GM12873 (cell line): Measurements from ENCODE around the gene C4orf51.

ENCODE experiments used
- TF ChIP-seq, protein P1 (sequence below): IDR thresholded peaks from 2 replicates; pipeline ENCODE4 v1.5.1; 2012; ENCODE audit warnings: low read depth, mild to moderate bottlenecking, moderate library complexity, low read length, control low read depth; ENCODE audit not compliant: insufficient read depth; ENCODE audit errors: missing control alignments

C4orf51 gene

DNA sequence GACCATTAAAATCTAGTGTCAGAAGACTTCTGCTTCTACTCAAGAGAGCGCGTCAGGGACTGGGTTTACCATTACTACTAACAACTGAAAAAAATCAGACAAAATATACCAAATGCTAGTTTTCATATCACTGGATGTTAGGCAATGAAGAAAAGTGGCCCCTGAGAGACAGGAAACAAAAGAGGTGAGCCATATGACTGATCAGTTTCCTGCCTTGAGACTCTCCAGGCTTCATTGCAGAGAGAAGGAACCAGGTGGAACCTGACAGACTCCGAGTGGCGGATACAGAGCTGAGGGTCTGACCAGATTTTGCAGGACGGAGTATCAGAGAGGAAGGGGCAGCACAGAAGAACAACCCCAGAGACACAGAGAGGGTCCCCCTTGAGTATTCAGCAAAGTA is 86.3 kb downstream of the C4orf51 start:
- TF ChIP-seq, protein P1, sequence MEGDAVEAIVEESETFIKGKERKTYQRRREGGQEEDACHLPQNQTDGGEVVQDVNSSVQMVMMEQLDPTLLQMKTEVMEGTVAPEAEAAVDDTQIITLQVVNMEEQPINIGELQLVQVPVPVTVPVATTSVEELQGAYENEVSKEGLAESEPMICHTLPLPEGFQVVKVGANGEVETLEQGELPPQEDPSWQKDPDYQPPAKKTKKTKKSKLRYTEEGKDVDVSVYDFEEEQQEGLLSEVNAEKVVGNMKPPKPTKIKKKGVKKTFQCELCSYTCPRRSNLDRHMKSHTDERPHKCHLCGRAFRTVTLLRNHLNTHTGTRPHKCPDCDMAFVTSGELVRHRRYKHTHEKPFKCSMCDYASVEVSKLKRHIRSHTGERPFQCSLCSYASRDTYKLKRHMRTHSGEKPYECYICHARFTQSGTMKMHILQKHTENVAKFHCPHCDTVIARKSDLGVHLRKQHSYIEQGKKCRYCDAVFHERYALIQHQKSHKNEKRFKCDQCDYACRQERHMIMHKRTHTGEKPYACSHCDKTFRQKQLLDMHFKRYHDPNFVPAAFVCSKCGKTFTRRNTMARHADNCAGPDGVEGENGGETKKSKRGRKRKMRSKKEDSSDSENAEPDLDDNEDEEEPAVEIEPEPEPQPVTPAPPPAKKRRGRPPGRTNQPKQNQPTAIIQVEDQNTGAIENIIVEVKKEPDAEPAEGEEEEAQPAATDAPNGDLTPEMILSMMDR, result no peak

DNA sequence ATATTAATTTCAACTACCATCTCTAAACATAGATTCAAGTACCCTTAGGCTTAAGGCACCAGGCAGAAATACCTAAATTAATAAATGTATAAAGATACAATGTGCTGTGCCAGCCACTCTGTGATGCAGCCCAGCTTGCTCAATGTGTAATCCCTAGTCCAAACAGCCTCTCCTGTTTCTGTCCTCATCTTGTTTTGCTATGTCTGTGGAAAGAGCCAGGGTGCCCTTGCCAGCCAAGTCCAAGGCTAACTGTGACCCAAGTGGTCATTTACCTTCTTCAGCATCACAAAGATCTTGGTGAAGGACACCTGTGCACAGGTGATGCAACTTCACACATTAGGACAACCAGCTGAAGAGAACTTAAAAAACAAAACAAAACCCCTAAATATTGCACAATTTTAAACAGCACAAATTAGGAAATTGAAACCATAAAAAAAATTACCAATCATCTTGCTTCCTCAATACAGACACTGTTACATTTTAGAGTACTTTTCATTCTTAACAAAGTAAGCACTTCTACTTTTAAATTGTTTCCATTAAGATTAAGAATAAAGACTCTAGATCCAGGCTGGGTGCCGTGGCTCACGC is 89.6 kb downstream of the C4orf51 start:
- TF ChIP-seq, protein P1, result no peak

DNA sequence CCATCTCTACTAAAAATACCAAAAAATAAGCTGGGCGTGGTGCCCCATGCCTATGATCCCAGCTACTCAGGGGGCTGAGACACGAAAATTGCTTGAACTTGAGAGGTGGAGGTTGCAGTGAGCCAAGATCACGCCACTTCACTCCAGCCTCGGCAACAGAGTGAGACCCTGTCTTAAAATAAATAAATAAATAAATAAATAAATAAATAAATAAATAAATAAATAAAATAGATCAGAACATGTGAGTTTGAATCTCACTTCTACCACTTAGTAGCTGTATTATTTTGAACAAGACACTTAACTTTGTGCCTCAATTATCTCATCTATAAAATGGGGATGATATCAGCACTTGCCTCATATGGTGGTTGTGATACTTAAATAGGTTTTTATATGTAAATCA is 90.2 kb downstream of the C4orf51 start:
- TF ChIP-seq, protein P1, result no peak

DNA sequence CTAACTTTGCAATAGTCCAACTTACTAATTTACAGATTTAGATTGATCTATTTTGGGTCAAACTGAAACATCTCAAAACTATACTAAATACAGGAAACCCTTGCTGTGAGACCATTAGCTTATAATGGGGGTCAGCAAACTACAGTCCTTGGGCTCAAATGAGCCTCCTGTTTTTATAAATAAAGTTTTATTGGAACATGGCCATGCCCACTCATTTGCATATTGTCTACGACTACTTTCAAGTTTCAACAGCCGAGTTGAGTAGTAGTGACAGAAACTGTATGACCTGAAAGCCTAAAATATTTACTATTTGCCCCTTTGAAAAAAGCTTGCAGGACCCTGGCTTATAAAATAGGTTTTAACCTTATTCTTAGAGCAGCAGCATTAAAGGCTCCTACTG is 92.4 kb downstream of the C4orf51 start:
- TF ChIP-seq, protein P1, result no peak

DNA sequence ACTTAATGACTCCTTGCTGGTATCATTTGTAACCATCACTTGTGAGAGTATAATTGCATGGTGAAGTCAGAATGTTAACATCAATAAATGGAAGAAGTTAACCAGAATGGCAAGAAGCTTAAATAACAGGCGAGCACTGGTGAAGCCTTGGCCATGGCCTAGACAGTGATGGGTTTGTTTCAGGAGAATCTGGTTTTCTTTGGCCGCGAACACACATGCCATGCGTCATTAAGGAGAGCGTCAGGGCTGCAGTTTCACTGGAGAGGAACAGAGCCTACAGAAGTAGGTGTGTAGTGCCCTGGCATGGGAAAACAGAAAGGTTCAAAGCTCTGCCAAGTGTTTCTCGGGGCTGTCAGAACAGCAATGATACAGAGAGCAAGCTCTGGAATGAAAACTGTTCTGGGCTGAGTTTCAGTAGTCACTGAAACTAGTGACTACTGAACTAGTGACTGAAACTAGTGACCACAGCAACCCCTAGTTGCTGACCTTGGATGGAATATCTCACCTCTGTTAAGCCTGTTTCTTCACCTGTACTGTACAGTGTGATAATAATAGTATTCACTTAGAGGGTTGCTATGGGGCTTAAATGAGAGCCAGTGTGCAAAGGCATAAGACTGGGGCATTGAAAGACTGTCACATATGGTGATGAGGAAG is 93.8 kb downstream of the C4orf51 start:
- TF ChIP-seq, protein P1, result no peak

DNA sequence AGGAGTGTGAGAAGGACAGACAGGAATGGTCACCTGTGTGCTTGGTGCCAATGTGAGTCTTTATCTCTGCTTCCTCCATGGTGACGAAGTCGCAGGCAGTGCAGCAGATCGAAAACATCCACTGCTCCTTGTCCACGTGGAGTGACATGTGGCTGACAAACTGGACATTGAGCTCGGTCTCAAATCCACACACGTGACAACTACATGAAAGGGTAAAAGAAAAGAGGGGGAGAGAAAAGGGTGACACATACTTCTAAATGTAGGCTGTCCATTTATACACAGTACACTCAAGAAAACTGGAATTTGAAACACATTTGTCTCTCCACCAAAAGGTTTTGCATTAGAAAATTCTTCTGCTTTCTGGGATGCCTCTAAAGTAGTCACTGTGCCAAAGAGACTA is 94.5 kb downstream of the C4orf51 start:
- TF ChIP-seq, protein P1, result no peak

DNA sequence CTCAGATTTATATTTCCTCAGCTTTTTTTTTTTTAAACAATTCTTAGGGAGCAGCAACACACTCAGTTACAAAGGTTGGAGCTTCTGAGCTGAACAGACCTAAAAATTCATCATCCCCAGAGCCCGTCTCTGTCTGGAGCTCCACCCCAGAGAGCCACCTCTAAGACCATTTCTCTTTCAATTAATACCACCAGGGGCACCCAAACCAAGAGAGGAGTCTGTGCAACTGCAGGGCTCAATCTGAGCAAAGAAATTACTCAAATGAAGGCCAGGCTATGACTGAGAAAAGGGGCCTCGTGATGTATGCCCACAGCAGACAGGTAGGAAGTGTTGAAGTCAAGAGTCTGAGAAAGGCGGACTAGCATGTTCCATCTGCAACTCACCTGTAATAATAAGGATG is 95.5 kb downstream of the C4orf51 start:
- TF ChIP-seq, protein P1, result peak; percentile 11
